HG03097 (cell line): ENCODE results near the gene ATP5F1D.
"Not testable (repeated sequence)": the region's sequence is repeated elsewhere in the genome, so short reads cannot be mapped to it uniquely, and the experiment has no call there.

Experiments used
- ATAC-seq: cut with Tn5 transposase; IDR thresholded peaks from one replicate; pipeline ENCODE4 v1.9.1; 2021; ENCODE audit not compliant: unreplicated experiment, low FRiP score

Gene ATP5F1D

GRCh38 chr19:1245494-1246264, 4.1 kb downstream of the ATP5F1D start:
- no peak for ATAC-seq

GRCh38 chr19:1246265-1247087, 4.9 kb downstream of the ATP5F1D start:
- not testable (repeated sequence) for ATAC-seq

- ATAC-seq: no peak
These were observed 6.2 kb downstream of the ATP5F1D start for GRCh38 chr19:1247748-1248138.

DNA sequence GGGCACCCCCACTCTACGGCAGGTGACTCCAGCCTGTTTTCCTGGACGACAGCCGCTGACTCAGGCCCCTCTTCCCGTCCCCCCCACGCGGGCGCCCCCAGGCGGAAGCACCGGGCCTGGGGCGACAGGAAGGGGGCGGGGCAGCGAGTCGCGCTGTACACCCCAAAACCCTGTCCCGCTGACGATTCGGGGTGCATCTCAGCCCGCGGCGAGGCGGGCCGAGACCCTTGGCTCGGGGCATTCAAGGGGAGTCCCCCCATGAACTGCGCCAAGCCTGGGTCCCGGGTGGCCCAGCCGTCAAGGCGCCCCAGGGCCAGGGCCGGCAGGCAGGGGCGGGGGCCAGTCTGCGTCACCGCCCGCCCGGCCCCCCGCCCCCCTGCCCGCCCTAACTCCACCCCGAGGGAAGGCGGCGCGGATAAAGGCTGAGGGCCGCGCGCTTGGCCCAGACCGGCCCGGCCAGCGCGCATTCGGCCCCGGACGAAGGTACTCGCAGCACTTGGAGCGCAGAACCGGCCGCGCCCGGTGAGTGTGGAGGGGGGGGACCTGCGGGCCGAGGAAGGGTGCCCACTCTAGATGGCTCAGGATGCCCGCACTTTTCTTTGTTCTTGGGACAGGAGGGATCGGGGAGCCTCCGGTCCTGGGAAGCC, 6.7 kb downstream of the ATP5F1D start, which contains the start of gene MIDN:
TSS of gene MIDN (plus strand) at position 445 of the 647 bp plus-strand sequence. CDS start 1,714 bp downstream, outside the sequence.
- peak; percentile 9 for ATAC-seq

DNA sequence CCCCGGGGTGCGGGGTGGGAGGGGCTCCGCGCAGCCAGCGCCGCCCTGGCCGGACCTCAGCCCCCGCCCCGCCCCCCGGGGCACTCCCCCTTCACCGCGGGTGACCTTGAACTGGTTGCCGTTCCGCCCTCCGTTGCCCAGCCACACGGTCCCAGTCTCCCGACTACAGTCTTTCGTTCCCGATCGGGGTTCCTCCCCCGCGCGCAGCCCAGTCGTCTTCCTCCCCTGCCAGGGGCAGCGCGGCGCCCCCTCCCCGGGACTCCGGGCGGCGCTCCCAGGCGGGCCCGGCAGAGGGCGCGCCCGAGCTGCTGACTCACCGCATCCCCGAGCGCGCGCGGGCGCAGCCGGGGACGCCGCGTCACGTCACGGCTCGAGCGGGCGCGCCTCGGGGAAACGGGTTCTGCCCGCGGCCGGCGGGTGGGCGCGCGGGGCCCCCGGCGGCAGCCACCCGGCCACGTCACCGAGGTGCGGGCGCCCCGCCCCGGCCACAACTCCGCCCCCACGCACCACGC, 7.3 kb downstream of the ATP5F1D start:
- peak; percentile 26 for ATAC-seq

GRCh38 chr19:1249298-1249989, 7.9 kb downstream of the ATP5F1D start:
- peak; percentile 39 for ATAC-seq

DNA sequence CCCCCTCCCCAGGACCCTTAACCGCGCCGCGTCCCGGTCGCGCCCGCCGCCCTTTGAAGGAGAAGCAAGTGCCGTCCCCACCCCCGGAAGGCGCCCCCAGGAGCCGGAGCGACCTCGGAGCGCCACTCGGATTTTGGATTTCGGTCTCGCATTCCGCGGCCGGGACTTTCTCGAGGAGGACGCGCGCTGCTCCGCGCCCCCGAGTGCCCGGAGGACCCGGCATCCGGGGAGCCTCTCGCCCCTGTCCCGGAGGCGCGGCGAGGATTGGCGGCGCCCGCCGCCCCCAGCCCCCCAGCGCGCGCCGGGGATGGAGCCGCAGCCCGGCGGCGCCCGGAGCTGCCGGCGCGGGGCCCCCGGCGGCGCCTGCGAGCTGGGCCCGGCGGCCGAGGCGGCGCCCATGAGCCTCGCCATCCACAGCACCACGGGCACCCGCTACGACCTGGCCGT, 8.5 kb downstream of the ATP5F1D start:
- ATAC-seq: no peak

GRCh38 chr19:1250437-1251260, 9.1 kb downstream of the ATP5F1D start:
- no peak for ATAC-seq

GRCh38 chr19:1251330-1252220, 10.0 kb downstream of the ATP5F1D start:
- ATAC-seq: no peak

DNA sequence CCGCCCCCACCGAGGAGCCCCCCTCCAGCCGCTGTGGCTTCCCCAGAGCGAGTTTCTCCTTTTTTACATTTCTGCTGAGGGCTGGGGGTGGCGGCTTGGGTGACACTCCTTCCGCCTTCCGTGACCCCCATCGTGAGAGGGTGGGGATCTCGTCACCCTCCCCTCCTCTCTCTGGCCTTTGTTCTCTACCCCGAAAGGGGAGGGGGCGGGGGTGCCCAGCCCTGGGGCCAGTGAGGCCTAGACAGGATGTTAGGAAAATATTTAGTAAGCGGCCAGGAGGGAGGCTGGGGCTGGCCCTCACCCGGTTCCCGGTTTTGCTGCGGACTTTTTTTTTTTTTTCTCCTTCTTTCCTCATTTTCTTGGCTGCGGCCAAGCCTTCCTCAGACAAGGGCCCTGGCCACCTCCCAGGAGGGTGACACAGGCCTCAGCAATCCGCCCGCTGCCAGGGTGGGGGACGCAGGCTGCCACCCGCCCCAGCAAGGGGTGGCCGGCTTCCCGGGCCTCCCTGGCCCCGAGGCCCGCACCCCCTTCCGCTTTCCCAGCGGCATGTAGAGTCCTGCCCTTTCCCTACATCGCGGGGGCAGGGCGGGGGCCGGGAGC, 10.8 kb downstream of the ATP5F1D start:
- ATAC-seq: no peak

DNA sequence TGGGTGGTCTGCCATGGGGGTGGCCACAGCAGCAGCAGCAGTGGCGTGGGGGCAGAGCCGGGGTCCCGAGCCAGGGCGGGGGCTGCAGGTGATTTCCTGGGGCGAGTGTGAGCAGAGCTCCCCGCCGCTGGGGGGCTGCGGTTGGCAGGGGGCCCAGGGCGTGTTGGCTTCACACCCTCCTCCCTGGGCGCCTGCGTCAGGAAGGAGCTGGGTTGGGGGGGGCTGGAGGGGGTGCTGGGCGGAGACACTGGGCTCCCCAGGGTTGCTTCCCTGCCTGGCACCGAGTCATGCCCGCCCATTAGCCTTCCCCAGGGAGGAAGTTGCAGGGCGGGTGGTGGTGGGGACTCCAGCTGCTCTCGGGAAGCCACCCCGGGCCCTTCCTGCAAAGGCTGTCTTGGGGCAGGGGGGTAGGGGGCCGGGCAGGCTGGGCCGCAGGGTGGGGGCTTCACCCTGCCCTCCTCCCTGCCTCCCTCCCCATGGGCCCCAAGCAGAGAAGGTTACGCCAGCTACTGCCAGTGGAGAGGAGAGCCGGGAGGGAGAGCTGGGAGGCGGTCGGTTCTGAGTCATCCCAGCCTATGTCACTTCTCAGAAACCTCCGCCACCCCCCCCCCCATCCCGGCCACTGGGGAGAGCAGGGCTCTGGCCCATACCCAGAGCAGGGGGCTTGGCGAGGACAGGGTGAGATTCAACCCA, 11.4 kb downstream of the ATP5F1D start:
- no peak for ATAC-seq

- ATAC-seq: no peak
These were observed 12.0 kb downstream of the ATP5F1D start for GRCh38 chr19:1253514-1254080.

DNA sequence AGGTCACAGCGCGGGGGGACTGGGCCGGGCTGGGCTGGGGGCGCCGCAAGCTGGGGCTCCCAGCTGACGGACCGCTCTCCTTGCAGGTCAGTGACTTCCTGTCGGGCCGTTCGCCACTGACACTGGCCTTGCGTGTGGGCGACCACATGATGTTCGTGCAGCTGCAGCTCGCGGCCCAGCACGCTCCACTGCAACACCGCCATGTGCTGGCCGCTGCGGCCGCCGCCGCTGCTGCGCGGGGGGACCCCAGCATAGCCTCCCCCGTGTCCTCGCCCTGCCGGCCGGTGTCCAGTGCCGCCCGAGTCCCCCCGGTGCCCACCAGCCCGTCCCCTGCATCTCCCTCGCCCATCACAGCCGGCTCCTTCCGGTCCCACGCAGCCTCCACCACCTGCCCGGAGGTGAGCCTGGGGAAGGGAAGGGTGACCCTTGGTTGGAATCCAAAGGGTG, 12.6 kb downstream of the ATP5F1D start:
- no peak for ATAC-seq

DNA sequence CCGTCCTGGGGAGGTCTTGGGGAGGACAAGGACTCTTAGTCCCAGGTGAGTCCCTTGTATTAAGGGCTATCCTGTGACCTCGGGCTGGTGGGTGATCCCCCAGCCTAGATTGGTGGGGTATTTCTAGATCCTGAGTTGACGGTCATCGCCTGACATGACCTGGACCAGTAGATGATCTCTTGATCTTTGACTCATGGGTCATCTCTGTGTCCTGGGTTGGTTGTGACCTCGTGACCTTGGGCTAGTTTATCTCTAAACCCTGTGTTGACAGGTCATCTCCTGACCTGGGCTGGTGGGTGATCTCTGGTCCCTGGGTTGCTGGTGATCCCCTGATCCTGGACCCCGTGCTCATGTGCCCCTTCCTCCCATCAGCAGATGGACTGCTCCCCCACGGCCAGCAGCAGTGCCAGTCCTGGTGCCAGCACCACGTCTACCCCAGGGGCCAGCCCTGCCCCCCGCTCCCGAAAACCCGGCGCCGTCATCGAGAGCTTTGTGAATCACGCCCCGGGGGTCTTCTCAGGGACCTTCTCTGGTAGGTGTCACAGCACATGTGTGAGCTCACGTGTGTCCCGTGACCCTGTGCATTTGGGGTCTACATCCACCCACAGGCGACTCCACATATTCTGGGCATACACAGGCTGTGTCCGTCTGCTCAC, 13.1 kb downstream of the ATP5F1D start:
- ATAC-seq: no peak

DNA sequence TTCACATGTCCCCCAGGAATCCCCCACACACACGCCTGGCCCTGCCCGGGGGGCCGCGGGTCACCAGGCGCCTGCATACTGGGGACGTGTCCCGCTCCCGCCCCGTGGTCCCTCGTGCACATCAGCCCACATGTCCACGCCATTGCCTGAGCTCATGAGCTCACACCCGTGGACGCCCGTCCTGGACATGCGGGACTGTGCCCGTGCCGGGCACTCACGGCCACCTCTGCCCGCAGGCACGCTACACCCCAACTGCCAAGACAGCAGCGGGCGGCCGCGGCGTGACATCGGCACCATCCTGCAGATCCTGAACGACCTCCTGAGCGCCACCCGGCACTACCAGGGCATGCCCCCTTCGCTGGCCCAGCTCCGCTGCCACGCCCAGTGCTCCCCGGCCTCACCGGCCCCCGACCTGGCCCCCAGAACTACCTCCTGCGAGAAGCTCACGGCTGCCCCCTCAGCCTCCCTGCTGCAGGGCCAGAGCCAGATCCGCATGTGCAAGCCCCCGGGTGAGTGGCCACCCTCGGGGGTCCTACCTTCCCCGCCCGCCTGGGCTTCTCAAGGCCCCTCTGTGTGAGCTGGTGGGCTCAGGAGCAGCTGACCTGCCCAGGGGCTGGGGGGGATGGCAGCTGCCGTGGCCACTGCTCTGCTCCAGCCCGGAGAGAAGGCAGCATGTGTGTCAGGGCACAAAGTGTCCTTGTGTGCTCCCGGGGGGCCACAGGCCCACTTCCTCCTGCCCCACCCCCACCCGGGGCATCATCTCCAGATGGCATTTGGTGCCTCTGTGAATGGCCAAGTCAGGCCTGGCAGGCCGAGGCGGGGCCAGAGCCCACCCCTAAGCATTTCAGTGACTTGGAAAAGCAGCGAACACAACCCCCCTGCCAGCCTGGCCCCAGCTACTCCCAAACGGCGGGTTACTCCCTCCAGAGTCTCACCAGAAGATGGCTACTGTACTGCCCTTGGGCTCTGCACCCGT, 13.9 kb downstream of the ATP5F1D start:
- ATAC-seq: no peak
